HepG2 (cell line): ENCODE measurements around the gene GAN. TPM values are rescaled to one million over a fixed set of nuclear protein-coding genes. Genes with fewer than 3 reads are reported as not detected.

Source experiments
- DMTF1 ChIP-seq: sonication (generic); formaldehyde crosslinking; IDR thresholded peaks from 2 replicates; pipeline ENCODE4 v1.4.0; 2020; ENCODE audit warnings: mild to moderate bottlenecking, missing genetic modification reagents
- FOXP1 ChIP-seq, 2 experiments: fragments of 450-650 bp in 1 of 2; IDR thresholded peaks; 2 replicates each; pipeline ENCODE4 v1.6.1; 2017 to 2018; ENCODE audit warnings: antibody characterized with exemption in 1 of 2
- GPBP1L1 ChIP-seq: sonication (generic); formaldehyde crosslinking; IDR thresholded peaks from 2 replicates; pipeline ENCODE4 v1.5.0; 2020; ENCODE audit warnings: mild to moderate bottlenecking, missing genetic modification reagents
- JUNB ChIP-seq: sonication (generic); formaldehyde crosslinking; IDR thresholded peaks from 2 replicates; pipeline ENCODE4 v1.8.0; 2022; ENCODE audit warnings: missing genetic modification reagents, mild to moderate bottlenecking, borderline replicate concordance
- KLF12 ChIP-seq: sonication (generic); formaldehyde crosslinking; IDR thresholded peaks from 2 replicates; pipeline ENCODE4 v1.4.0; 2020; ENCODE audit warnings: missing genetic modification reagents, borderline replicate concordance
- LCORL ChIP-seq, 2 experiments: fragments of 450-650 bp in 1 of 2; sonication (generic) in 1 of 2; formaldehyde crosslinking in 1 of 2; IDR thresholded peaks; 2 replicates each; pipeline versions ENCODE4 v1.5.0 to v1.6.1; 2017 to 2020; ENCODE audit warnings: antibody characterized with exemption in 1 of 2, missing genetic modification reagents in 1 of 2
- MAFG ChIP-seq: sonication (generic); formaldehyde crosslinking; IDR thresholded peaks from 2 replicates; pipeline ENCODE4 v1.5.1; 2020; ENCODE audit warnings: mild to moderate bottlenecking, missing genetic modification reagents
- MYC ChIP-seq: sonication (generic); formaldehyde crosslinking; IDR thresholded peaks from 2 replicates; pipeline ENCODE4 v1.9.0; 2021; ENCODE audit warnings: missing genetic modification reagents, borderline replicate concordance
- PCBP1 ChIP-seq: fragments of 200-400 bp; formaldehyde crosslinking; IDR thresholded peaks from 2 replicates; pipeline ENCODE4 v1.6.1; 2017; ENCODE audit warnings: mild to moderate bottlenecking, low read depth, low read length, borderline replicate concordance
- PHF21A ChIP-seq: sonication (generic); formaldehyde crosslinking; IDR thresholded peaks from 2 replicates; pipeline ENCODE4 v1.5.0; 2020; ENCODE audit warnings: mild to moderate bottlenecking, missing genetic modification reagents
- RXRA ChIP-seq: sonication (generic); formaldehyde crosslinking; IDR thresholded peaks from 2 replicates; pipeline ENCODE4 v1.5.1; 2020; ENCODE audit warnings: missing genetic modification reagents
- TRAFD1 ChIP-seq: sonication (generic); formaldehyde crosslinking; IDR thresholded peaks from 2 replicates; pipeline ENCODE4 v1.5.1; 2020; ENCODE audit warnings: missing genetic modification reagents, mild to moderate bottlenecking, borderline replicate concordance
- ZBTB43 ChIP-seq: sonication (generic); formaldehyde crosslinking; conservative IDR thresholded peaks from 2 replicates; pipeline ENCODE4 v1.4.0; 2020; ENCODE audit warnings: missing genetic modification reagents
- ZNF547 ChIP-seq: sonication (generic); formaldehyde crosslinking; IDR thresholded peaks from 2 replicates; pipeline ENCODE4 v1.5.1; 2020; ENCODE audit warnings: mild to moderate bottlenecking, missing genetic modification reagents
- ZNF605 ChIP-seq: sonication (generic); formaldehyde crosslinking; IDR thresholded peaks from 2 replicates; pipeline ENCODE4 v1.8.0; 2022; ENCODE audit warnings: mild to moderate bottlenecking, missing genetic modification reagents
- ZNF780A ChIP-seq: sonication (generic); formaldehyde crosslinking; IDR thresholded peaks from 2 replicates; pipeline ENCODE4 v1.8.0; 2022; ENCODE audit warnings: mild to moderate bottlenecking, missing genetic modification reagents, moderate library complexity
- ZSCAN9 ChIP-seq: IDR thresholded peaks from 2 replicates; pipeline ENCODE4 v1.6.1; 2016; ENCODE audit warnings: borderline replicate concordance
- polyA plus RNA-seq, 8 experiments: library from polyadenylated mRNA; depleted of rRNA in 3 of 8; stranded (reverse) in 7 of 8; unstranded in 1 of 8; fragments of >200 nt; fragmentation: Illumina TruSeq in 4 of 8; extraction: Trizol in 4 of 8; gene quantifications; 2 replicates each; pipeline versions ENCODE4 v1.2.1 to v1.2.3, GENCODE V29; 2011 to 2016; ENCODE audit warnings: low read depth in 4 of 8, missing spikeins in 1 of 8, mixed read lengths in 1 of 8; ENCODE audit not compliant: insufficient read depth in 1 of 8
- total RNA-seq, 5 experiments: library from RNA; depleted of rRNA; stranded (reverse); fragments of >200 nt; fragmentation: Illumina TruSeq; extraction: Trizol; gene quantifications; 2 replicates each; pipeline ENCODE4 v1.2.3, GENCODE V29; 2016; ENCODE audit warnings: low read depth in 1 of 5
- TF ChIP-seq, protein P1 (sequence below): sonication (generic); formaldehyde crosslinking; IDR thresholded peaks from 2 replicates; pipeline ENCODE4 v1.9.0; 2022; ENCODE audit warnings: missing genetic modification reagents, mild to moderate bottlenecking, borderline replicate concordance
- TF ChIP-seq, protein P2 (sequence below): sonication (generic); formaldehyde crosslinking; IDR thresholded peaks from 2 replicates; pipeline ENCODE4 v1.4.0; 2020; ENCODE audit warnings: missing genetic modification reagents, low read depth, mild to moderate bottlenecking, borderline replicate concordance

Gene GAN
- total and polyA plus RNA-seq, 2 of the 13 experiments (the other 11 are each of a cell fraction or from before 2014, with no cell fraction given), result 4.3 to 11.0 TPM

GRCh38 chr16:81429045-81429521 is 114.3 kb downstream of the GAN start (continued):
- TF ChIP-seq ZSCAN9, result peak; percentile 83
- TF ChIP-seq LCORL (IDR thresholded peaks at IDR 0.05), result no peak
- no peak for TF ChIP-seq LCORL (CRISPR knock-in tag; IDR thresholded peaks at IDR 0.05)
- TF ChIP-seq, protein P1, sequence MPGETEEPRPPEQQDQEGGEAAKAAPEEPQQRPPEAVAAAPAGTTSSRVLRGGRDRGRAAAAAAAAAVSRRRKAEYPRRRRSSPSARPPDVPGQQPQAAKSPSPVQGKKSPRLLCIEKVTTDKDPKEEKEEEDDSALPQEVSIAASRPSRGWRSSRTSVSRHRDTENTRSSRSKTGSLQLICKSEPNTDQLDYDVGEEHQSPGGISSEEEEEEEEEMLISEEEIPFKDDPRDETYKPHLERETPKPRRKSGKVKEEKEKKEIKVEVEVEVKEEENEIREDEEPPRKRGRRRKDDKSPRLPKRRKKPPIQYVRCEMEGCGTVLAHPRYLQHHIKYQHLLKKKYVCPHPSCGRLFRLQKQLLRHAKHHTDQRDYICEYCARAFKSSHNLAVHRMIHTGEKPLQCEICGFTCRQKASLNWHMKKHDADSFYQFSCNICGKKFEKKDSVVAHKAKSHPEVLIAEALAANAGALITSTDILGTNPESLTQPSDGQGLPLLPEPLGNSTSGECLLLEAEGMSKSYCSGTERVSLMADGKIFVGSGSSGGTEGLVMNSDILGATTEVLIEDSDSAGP, result peak; percentile 54; the same call in 1 of the 2 replicates
- TF ChIP-seq MYC (CRISPR knock-in tag), result peak; percentile 24; the same call in 1 of the 2 replicates
- no peak for TF ChIP-seq ZBTB43 (CRISPR knock-in tag)
- peak; percentile 41; the same call in 1 of the 2 replicates for TF ChIP-seq RXRA (CRISPR knock-in tag)
- no peak for TF ChIP-seq TRAFD1 (CRISPR knock-in tag)
- TF ChIP-seq ZNF780A, result no peak
- TF ChIP-seq, protein P2, sequence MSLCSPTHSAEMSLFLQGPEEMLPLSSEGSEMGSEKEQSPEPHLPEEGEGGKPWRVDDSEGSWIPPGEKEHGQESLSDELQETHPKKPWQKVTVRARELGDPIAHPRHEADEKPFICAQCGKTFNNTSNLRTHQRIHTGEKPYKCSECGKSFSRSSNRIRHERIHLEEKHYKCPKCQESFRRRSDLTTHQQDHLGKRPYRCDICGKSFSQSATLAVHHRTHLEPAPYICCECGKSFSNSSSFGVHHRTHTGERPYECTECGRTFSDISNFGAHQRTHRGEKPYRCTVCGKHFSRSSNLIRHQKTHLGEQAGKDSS, result 0 out of 2 replicates have a peak, but pooled peaks have one; percentile 43
- TF ChIP-seq MAFG (CRISPR knock-in tag), result no peak
- no peak for TF ChIP-seq KLF12
- TF ChIP-seq ZNF547 (CRISPR knock-in tag), result no peak
- no peak for TF ChIP-seq PHF21A (CRISPR knock-in tag)
- no peak for TF ChIP-seq PCBP1
- no peak for TF ChIP-seq DMTF1 (CRISPR knock-in tag)
- no peak for TF ChIP-seq ZNF605 (CRISPR knock-in tag)
- TF ChIP-seq GPBP1L1, result no peak
- no peak for TF ChIP-seq FOXP1 (IDR thresholded peaks at IDR 0.05)
- no peak for TF ChIP-seq FOXP1 (CRISPR knock-in tag; IDR thresholded peaks at IDR 0.05)
- TF ChIP-seq JUNB (CRISPR knock-in tag), result no peak
